Stimulated activated CD4-positive, alpha-beta T cell treated with anti-CD3 and anti-CD28 coated beads, Interleukin-12 subunit alpha, Interleukin-12 subunit beta, amount 100 ng/mL, for 24 hours (primary cell): Measurements from ENCODE around the gene BLNK.
"Not testable (repeated sequence)": the region's sequence is repeated elsewhere in the genome, so short reads cannot be mapped to it uniquely, and the experiment has no call there.

ENCODE experiments used
- DNase-seq, 2 experiments: peaks; one replicate each; pipeline ENCODE4 v3.0.0-alpha.2; 2020; ENCODE audit warnings: low read depth in 2 of 2

BLNK gene

DNA sequence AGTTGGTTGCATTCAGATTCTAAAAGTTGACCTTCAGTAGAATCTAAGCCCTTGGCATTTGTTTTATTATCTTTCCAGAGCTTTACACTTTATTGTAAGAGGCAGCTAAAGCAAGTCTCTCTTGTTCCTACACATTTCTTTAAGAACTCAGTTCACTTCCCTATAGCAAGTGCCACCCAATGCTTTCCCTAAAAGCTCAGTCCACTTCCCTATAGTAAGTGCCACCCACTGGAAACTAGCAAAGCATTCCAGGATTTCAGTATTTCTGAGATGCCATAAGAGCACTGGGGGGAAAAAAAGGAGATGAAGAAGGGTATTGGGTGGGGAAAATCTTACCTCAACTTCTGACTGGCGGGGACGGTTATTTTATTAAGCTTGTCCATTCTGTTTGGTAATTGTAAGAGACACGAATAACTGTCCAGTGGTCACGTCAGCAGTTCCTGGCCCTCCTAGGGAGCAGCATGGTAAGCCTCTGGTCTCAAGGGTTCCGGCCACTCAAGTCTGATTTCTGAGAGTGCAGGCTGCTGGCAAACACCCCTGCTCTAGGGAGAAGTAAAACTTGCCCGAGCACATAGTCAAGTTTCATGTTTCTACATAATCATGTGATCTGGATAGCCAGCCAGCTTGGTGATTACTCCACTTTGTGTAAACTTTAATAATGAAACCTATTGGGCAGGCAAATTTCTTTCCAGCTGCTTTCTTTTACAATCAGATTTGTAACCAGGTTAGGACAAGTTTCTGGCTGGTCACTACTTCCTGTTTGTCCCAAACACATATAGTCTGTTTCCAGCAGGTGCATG is at the start of gene BLNK:
Gene BLNK, minus strand, starts transcription at position 554 of the 800 bp plus-strand sequence. Its CDS starts 171 bp downstream, at position 383.
- no peak for DNase-seq

DNA sequence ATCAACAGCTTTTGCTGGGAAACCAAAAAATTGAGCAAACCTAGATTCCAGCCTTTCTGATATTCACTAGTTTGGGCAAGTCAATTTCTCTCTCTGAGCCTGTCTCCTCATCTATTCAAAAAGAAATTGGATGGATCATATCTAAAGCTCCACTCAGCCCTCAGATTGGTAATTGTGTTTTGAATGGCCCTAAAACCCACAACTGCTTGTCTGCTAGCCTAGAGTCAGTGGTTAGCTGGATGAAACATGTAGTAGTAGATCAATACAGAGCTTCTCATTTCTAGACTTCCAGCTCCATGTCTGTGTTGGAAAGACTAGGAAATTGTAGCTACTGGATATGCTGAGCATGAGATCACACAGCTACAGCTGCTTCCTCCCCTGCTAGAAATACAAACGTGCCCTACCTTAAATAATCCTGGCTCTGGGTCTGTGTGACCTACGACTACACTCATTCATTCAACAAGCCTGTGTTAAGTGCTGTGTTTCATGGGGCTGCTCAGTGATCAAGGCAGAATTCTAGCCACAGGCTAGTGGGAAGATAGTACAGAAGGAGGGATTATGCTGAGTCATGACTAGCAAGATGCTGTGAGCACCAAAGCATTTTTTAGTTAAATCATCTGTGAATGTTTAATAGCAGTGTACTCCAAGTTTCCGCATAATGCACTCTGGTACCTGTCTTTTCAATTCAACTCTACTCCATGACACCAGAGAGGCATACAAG is 48.5 kb upstream of the BLNK start:
- no peak for DNase-seq

DNA sequence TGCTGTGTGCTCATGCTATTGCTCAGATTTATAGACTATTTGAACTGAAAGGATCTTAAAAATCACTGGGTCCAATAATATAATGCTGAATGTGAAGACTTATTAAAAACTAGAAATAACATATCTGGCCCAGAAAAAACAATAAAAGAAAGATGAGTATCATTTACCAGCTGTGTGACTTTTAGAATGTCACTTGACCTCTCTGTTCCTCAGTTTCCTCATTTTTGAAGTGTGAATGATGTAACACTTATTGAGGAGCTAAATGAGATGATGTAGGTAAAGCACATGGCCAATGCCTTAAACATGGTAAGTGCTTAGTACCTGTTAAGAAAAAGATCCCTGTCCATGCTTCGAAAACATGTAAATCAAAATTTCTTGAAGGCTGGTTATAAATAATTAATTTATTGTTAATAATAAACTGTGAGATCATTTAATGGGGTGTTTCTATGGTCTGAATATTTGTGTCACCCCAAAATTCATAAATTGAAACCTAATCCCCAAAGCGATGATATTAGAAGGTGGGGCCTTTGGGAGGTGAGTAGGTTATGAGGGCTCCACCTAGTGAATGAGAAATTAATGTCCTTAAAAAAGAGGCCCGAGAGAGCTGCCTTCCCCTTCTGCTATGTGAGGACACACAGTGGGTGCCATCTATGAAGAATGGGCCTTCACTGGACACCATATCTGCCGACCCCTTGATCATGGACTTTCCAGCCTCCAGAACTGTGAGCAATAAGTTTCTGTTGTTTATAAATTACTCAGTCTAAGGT is 45.9 kb upstream of the BLNK start:
- no peak for DNase-seq

DNA sequence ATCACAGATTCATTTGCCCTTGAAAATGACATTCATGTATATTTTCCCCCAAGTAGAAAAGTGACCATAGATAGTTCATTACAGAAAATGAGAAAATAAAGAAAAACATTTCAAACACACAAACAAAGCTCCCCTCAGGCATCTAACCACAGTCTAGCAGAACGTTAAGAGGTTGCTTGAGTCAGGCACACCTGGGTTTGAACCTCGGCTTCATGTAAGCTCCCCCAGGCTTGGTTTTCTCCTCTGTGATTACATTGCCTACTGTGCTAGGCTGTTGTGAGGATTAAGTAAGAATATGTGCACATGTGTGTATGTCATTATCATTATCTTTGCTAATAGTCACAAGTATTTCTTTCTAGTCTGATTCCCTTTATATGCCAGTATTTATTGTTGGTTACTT is 42.0 kb upstream of the BLNK start:
- no peak for DNase-seq

DNA sequence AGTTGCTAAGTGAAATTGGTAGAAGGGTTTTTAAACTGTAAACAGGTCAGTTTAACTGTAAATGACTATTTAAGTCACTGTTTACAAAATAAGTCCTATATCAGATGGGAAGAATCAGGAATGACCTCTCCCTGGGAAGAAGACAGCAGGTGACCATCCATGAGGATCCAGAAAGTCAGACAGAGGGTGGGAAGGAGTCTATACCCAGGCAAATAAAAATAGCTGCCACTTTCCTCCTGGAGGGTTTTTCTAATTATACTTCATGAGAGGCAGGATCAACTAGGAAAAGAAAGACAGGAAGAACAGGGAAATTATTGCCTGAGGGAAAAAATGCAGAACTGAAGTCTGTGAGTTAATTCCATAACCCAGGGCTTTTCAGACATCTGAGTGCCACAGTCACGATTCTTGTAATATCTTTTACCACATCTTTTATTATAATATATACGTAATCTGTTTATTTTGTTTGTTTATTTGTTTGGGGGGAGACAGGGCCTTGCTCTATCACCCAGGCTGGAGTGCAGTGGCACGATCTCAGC is 39.9 kb upstream of the BLNK start:
- no peak for DNase-seq

DNA sequence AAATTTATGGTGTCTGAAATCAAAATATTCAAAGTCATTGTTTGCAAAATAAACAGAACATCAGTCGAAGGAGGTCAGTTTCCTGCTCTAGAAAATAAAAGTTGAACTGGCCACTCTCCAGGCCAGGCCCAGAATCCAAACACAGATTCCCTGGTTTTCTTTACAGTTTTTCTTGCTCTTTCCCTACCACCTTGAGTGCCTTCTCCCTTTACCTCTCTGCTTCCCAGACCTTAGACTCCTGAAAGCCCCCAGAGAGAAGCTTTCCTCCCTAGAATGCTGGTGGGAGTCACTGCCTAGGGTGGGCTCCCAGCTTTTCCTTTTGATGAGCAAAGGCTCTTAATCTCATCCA is 38.9 kb upstream of the BLNK start:
- DNase-seq = no peak

DNA sequence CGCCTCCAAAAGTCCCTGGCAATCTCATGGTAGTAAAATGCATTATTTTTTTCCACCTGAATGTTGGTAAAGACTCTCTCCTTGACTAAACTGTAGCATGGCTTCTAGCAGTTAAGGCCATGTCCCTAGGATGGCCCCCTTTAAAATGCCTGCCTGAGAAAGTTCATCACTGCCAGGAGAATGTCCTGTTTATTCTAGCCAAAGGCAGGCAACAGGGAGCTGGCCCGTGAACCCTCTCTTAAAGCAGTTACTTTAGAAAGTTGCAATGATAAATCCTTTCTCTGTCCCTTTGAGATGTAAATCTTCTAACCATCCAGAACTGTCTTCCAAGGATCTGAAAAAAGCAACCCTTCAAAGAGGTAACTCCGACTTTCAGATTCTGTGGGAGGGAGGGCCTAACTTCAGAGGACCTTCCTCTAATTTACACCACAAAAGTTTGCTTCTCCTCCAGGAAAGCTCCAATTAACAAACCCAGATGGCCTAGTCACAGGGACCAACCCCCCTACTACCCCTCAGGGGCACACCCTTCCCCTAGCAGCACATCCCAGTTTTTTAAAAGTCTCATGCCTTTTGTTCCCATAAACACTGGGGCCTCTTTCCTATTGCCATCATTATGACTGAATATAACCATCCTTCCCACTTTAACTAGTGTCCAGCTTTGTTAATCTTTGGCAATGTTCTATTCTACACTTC is 38.4 kb upstream of the BLNK start:
- DNase-seq = no peak

DNA sequence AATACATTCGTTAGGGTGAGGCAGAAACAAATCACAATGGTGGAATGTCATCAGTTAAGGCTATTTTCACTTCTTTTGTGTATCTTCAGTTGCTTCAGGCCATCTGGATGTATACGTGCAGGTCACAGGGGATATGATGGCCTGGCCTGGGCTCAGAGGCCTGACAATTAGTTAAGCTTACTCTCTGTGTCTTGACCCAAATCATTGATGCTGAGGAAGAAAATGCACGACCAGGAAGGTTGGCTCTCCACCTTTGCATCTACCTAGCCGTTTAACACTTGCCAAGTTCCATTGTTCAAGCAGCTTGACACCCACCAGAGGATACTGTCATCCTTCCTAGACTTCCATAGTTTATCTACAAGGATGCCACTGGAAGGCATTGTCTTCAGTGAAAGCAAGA is 37.5 kb upstream of the BLNK start:
- not testable (repeated sequence) for DNase-seq

DNA sequence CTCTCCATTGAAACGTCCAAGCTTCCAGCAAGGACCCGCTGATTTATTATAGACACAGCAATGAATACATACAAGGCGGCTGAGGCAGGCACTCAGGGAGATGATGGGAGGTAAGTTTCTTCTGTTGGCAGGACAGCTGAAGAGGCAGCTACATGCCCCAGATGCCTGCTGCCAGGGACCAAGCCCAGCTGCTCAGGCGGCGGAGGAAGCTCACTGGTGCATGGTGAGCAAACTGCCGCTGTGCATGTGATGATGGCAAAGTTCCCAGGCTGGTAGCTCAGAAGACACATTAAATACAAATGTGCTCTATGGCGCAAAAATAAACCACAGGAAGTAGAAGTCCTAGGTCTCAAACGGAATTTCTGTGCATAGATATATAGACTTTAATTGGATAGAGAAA is 35.1 kb upstream of the BLNK start:
- no peak for DNase-seq

DNA sequence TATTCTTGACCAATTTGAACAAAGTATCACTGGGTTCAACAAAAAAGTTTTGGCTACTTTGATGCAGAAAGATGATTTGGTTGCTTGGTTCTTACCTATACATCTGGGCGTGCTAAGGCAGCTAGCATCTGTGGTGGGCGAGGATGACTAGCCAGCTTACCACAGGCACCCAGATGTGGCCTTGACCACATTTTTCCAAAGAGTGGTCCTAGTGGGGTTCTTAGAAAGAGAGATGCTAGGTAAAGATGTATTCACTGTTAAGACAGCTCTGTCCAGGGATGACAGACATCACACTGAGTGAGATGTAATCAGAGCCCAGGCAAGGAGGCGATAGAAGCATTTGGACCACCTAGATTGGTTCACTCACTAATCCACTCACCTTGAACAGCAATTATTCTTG is 33.6 kb upstream of the BLNK start:
- DNase-seq = no peak

DNA sequence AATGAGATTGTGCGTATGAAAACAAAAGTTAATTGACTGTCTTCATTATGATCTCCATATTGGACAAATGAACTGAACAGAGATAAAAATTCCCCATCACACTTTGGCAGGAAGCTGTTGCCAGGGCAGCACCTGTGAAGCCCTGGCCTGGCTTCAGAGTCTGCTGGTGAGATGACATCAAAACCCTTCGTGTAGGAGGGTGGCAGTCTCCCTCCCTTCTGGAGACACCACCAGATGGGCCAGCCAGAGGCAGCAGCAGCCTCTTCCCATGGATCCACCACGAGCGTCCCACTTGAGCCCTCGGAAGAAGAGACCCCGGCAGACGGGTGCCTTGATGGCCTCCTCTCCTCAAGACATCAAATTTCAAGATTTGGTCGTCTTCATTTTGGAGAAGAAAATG is 32.9 kb upstream of the BLNK start, which contains the start of gene DNTT:
Gene DNTT, plus strand, starts transcription at position 205 of the 400 bp plus-strand sequence. Its CDS starts 64 bp downstream, at position 269.
- no peak for DNase-seq

DNA sequence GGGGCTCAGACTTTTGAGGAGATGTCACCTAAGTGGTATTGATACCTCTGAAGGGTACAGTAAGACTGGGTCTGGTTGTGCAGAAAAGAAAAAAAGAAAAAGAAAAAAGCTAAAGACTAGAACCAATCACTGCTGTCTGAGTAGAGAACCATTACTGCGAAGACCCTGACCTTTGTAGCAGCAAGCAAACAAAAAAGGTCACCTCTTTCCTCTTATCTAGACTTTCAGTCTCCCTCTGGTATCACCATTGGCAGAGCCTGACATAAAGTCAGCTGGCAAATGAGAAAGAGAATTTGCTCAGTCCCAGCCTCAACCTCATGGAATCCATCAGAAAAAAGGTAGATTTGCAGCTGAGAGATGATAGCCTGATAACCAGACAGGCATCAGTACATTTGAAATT is 30.2 kb upstream of the BLNK start:
- DNase-seq = no peak

DNA sequence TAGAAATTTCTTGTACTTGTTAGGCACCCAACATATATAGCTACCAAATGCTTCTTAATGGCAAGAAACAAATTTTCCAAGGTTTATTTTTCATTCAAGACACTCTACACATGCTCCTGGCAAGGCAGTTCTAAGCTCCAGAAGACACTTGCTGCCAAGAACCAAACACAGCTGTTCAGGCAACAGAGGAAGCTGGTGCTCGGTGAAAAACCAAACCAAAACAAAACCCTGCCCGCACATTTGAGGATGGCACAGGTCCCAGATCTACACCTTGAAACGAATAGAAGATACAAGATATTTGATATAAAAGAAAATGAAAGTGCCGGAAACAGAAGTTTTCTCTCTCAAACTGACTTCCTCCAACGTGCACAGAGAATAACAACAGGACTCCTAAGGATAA is 28.0 kb upstream of the BLNK start:
- DNase-seq = no peak

DNA sequence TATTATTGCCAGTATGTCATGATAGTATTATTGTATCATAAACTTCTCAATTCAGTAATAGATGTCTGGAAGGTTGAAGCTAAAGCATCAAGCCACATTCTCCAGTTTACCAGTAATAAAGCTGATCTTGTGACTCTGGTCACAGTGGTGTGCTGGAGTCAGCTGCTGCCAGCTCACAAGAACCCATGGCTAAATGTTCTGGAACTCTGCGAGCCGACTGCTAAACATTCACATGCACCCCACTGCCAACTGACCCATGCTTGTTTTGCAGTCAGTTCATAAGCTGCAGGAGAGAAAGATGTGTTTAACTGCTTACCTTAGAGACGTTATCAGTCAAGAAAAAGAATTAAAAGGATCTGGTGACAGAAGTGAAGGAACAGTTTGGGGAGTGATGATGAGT is 27.0 kb upstream of the BLNK start:
- DNase-seq = no peak

DNA sequence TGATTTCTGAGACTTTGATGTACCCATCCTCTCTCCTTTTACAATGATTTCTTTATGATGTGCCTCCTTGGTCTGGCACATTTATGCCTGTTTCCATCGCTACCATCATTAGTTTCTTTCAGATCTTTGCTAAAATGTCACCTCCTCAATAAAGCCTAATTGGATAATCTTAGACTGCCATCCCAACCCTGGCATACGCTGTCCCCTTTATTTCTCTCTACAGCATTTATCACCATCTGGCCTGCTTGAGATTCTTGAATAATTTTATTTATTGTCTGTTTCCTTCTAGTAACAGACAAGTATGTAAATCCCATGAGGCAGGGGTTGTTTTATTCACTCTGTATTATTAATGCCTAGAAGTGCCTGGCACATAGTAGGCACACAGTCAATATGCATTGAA is 26.1 kb upstream of the BLNK start:
- no peak for DNase-seq

DNA sequence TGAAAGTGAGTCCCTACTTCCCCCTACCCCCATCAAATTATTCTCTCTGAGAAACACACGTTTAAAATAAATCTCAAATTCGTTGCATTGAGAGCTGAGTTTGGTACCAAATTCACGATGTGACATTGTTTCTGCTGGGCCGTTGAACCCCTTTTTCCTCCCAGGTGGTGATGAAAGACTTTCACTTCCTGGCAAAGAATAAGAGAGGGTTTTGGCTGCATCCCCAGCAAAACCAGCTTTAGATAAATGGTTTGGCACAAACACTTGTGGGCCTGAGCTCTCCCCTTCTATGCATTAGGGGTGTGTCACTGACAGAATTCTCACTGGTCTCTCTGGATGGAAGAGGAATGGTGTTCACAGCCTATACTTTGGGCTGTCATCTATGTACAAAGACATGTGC is 24.1 kb upstream of the BLNK start:
- no peak for DNase-seq

DNA sequence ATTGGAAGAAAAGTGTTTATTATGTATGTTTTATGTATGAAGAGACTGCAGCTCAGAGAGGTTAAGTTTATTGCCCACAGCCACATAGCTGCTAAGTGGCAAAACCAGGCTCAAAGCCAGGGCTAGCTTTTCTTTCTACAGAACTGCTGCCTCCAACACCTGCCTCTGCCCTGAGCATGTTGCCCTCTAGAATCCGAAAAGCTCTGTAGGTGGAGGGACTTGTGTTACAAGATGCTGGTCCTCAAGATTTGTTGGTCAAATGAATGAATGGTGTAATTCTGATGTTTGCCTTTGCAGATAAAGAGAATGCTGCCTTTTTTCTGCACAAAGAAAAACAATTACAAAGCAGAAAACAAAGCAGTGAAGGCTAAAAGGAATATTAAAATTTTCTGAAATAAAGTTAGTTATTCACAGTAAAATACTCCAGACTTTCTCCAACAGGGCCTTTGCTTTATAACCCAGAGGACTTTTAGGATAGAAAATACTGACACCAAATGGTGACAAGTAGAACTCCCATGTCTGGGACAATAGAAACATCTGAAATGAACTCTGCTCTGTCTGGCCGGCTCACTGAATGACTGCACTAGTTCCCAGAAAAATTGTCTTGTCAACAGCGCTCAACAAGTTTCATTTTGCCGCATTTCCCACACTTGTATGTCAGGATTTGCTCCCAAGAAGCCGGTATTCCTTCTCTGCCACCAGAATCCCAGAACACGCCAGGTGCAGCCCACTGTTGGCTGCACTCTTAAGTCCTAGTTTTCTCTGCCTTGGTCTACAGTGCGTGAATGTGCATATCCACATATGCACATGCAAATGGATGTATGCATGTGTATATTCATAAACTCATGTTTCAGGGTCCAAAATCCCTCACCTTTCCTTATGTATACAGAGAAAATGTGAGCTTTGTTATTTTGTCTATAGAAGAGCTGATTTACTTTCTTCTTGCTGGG is 21.9 kb upstream of the BLNK start:
- no peak for DNase-seq

DNA sequence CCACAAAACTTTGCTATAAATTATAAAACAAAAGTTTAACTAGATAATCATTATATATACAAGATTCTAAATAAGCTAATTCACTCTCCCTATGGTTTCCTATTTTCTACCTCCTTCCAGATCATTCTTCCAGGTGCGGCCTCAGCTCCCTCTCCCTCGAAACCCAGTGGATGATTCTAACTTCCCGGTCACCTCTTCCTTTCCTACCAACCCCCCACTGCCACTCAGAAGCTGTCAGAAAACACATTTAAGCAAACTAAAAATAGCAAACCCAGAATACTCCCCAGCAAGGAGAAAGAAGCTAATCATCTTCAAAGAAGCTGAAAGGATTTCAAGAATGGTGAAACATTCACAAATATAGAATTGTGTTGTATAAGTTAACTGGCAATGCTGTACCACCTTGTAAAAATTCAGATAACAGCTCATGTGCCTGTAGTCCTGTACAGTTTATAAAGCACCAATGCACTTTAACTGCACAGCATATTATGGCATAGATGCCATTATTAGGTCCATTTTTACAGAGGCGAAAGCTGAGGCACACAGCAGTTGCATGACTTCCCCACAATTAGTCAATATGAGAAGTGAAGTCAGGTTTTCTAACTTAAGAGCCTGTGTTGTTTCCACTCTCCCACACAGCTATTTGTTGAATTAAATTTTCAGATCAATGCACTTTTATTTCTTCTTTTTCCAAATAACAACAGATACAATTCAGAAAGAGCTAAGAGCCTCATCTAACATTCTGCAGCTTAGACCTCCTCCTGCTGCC is 19.2 kb upstream of the BLNK start:
- no peak for DNase-seq

DNA sequence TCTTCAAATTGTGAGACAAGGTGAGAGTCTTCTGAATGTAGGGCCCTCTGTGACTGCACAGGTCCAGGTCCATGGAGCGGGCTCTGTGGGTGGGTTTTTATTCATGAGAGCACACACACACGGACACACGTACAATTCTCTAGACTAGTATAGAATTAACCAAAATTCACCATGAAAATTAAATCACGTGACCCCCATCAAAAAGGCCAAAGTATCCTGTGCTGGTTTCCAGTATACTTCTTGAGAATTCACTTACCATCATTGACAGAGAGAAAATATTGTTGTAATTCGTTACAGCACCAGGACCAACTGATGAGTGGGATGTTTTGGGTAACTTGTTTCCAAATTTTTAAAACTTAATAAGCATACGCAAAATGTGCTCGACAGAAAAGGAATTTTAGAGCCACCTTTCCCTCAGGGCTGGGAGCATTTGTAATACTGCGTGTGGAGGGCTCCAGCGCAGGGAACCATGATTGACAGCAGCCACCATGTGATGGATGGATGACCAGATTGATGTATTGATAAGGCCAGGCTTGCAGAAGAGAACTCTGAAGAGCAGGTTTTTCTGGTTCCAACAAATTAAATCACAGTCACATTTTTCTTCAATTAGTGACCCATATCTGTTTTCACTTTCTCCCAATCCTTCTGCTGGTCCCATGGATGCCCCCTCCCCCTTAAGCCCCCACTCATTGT is 18.0 kb upstream of the BLNK start:
- DNase-seq = no peak
